A549 (cell line): ENCODE data around the gene SRP9. TPM values are rescaled to one million over a fixed set of nuclear protein-coding genes. Genes with fewer than 3 reads are reported as not detected.

Source experiments
- ATAC-seq, 2 experiments: fragments of 200-7000 bp in 1 of 2; fragments of >200 bp in 1 of 2; cut with Nextera tagmentation in 1 of 2; cut with Tn5 transposase in 1 of 2; 3 replicates each; pipeline versions ENCODE4 v1.8.0 to v1.9.1; 2018 to 2020; ENCODE audit warnings: mild to moderate bottlenecking in 1 of 2, moderate library complexity in 1 of 2
- CTCF ChIA-PET: fragments of 300-600 bp; sonication (Branson Sonifier 250); formaldehyde crosslinking; extraction: SDS; loops from one replicate; lab custom pipeline; 2021; ENCODE audit warnings: antibody characterized with exemption, inconsistent platforms; lab: Yijun Ruan, JAX
- POLR2A ChIA-PET: fragments of 350-600 bp; formaldehyde crosslinking; extraction: SDS; loops from one replicate; lab custom pipeline; 2021; ENCODE audit warnings: antibody characterized with exemption, inconsistent platforms; lab: Yijun Ruan, JAX
- DNase-seq, 2 experiments: peaks; one replicate each; pipeline versions ENCODE4 v3.0.0 to v3.0.0-alpha.2; 2011 to 2016; ENCODE audit warnings: low read depth in 1 of 2, low spot score in 1 of 2
- FAIRE-seq: peaks from 2 replicates; lab custom pipeline; 2011; peaks lifted over from hg19 to GRCh38; lab: Jason Lieb, UNC
- H3K27ac ChIP-seq, 2 experiments: fragments of >200 bp; sonication (Bioruptor Twin); formaldehyde crosslinking; 3 replicates each; pipeline ENCODE4 v1.5.1; 2016 to 2017
- H3K4me1 ChIP-seq: fragments of >200 bp; sonication (Bioruptor Twin); formaldehyde crosslinking; 3 replicates; pipeline ENCODE4 v1.6.1; 2016
- H3K4me2 ChIP-seq: fragments of >200 bp; sonication (Bioruptor Twin); formaldehyde crosslinking; 3 replicates; pipeline ENCODE4 v1.6.1; 2016
- H3K4me3 ChIP-seq: fragments of >200 bp; sonication (Bioruptor Twin); formaldehyde crosslinking; 3 replicates; pipeline ENCODE4 v1.5.1; 2016
- H3K9me3 ChIP-seq: fragments of >200 bp; sonication (Bioruptor Twin); formaldehyde crosslinking; 3 replicates; pipeline ENCODE4 v1.6.1; 2016
- BCL3 ChIP-seq: fragments of >200 bp; sonication (Bioruptor Twin); formaldehyde crosslinking; IDR thresholded peaks from 3 replicates; pipeline ENCODE4 v1.6.1; 2016
- CBX2 ChIP-seq: fragments of 200-600 bp; sonication (generic); IDR thresholded peaks from 2 replicates; pipeline ENCODE4 v1.6.1; 2016; ENCODE audit warnings: low read depth, mild to moderate bottlenecking, borderline replicate concordance
- CBX8 ChIP-seq: fragments of 200-600 bp; sonication (generic); IDR thresholded peaks from 2 replicates; pipeline ENCODE4 v1.6.1; 2016
- CHD4 ChIP-seq: fragments of 200-600 bp; sonication (generic); IDR thresholded peaks from 2 replicates; pipeline ENCODE4 v1.6.1; 2016; ENCODE audit warnings: antibody characterized with exemption, mild to moderate bottlenecking, borderline replicate concordance
- EHF ChIP-seq: fragments of 250-450 bp; sonication (Bioruptor Pico); IDR thresholded peaks from 2 replicates; pipeline ENCODE4 v1.5.0; 2020; ENCODE audit warnings: mild to moderate bottlenecking
- EHMT2 ChIP-seq: fragments of 200-600 bp; sonication (generic); IDR thresholded peaks from 2 replicates; pipeline ENCODE4 v1.6.1; 2016; ENCODE audit warnings: antibody characterized with exemption, low read depth, mild to moderate bottlenecking, moderate library complexity
- EP300 ChIP-seq, 2 experiments: fragments of >200 bp; sonication (Bioruptor Twin); formaldehyde crosslinking; IDR thresholded peaks; 2 replicates in 1 of 2; 3 replicates in 1 of 2; pipeline ENCODE4 v1.6.1; 2016 to 2017
- ESRRA ChIP-seq: fragments of 150-350 bp; IDR thresholded peaks from 2 replicates; pipeline ENCODE4 v1.6.1; 2014; ENCODE audit warnings: mild to moderate bottlenecking, low read length, borderline replicate concordance
- FOSB ChIP-seq: fragments of 250-450 bp; sonication (Bioruptor Pico); IDR thresholded peaks from 2 replicates; pipeline ENCODE4 v1.5.0; 2020; ENCODE audit warnings: mild to moderate bottlenecking, moderate library complexity
- GATA3 ChIP-seq: IDR thresholded peaks from 2 replicates; pipeline ENCODE4 v1.6.1; 2012; ENCODE audit warnings: borderline replicate concordance
- HES2 ChIP-seq: fragments of >200 bp; sonication (Bioruptor Twin); formaldehyde crosslinking; IDR thresholded peaks from 2 replicates; pipeline ENCODE4 v1.6.1; 2016
- HEYL ChIP-seq: fragments of 250-450 bp; sonication (Bioruptor Pico); IDR thresholded peaks from 2 replicates; pipeline ENCODE4 v1.8.0; 2021; ENCODE audit warnings: mild to moderate bottlenecking, moderate library complexity
- HOXA7 ChIP-seq: fragments of 250-450 bp; sonication (Bioruptor Pico); IDR thresholded peaks from 2 replicates; pipeline ENCODE4 v1.5.0; 2020; ENCODE audit warnings: mild to moderate bottlenecking, moderate library complexity
- MYC ChIP-seq: IDR thresholded peaks from 2 replicates; pipeline ENCODE4 v1.6.1; 2012; ENCODE audit warnings: mild to moderate bottlenecking, inconsistent platforms, low read length, improper control_type of control experiment, borderline replicate concordance
- NFE2L2 ChIP-seq: fragments of 150-350 bp; conservative IDR thresholded peaks from 2 replicates; pipeline ENCODE4 v1.6.1; 2014; ENCODE audit warnings: low read length
- PBX3 ChIP-seq: IDR thresholded peaks from 2 replicates; pipeline ENCODE4 v1.6.1; 2012
- PHF8 ChIP-seq: fragments of 200-600 bp; sonication (generic); IDR thresholded peaks from 2 replicates; pipeline ENCODE4 v1.6.1; 2016; ENCODE audit warnings: low read depth, mild to moderate bottlenecking, antibody characterized with exemption, moderate library complexity, borderline replicate concordance
- POLR2AphosphoS2 ChIP-seq: conservative IDR thresholded peaks from 2 replicates; pipeline ENCODE4 v1.6.1; 2012; ENCODE audit warnings: low read length, improper control_type of control experiment, inconsistent platforms
- RARB ChIP-seq: fragments of 250-450 bp; sonication (Bioruptor Pico); IDR thresholded peaks from 2 replicates; pipeline ENCODE4 v1.8.0; 2021; ENCODE audit warnings: mild to moderate bottlenecking, moderate library complexity
- RCOR1 ChIP-seq: fragments of 150-350 bp; IDR thresholded peaks from 2 replicates; pipeline ENCODE4 v1.6.1; 2014; ENCODE audit warnings: antibody characterized with exemption, low read length, low read depth
- RNF2 ChIP-seq: fragments of 200-600 bp; sonication (generic); IDR thresholded peaks from 2 replicates; pipeline ENCODE4 v1.6.1; 2016; ENCODE audit warnings: low read depth, mild to moderate bottlenecking, antibody characterized with exemption, moderate library complexity, borderline replicate concordance
- TFCP2L1 ChIP-seq: fragments of 250-450 bp; sonication (Bioruptor Pico); IDR thresholded peaks from 2 replicates; pipeline ENCODE4 v1.5.0; 2021; ENCODE audit warnings: mild to moderate bottlenecking
- ZSCAN20 ChIP-seq: fragments of 250-450 bp; sonication (Bioruptor Pico); IDR thresholded peaks from 2 replicates; pipeline ENCODE4 v1.8.0; 2022; ENCODE audit warnings: mild to moderate bottlenecking, moderate library complexity
- WGBS: methylation state at CpG from one replicate; pipeline ENCODE4 v1.1.6; 2017; ENCODE audit errors: missing lambda C conversion rate; 5-methylcytosine and 5-hydroxymethylcytosine counted together
- polyA plus RNA-seq, 4 experiments: library from polyadenylated mRNA; depleted of rRNA in 3 of 4; stranded (reverse); fragments of >200 nt; fragmentation: RNase III in 1 of 4; extraction: RNeasy Plus Mini Kit Qiagen cat#74134 plus additional on column Dnase treatment in 1 of 4; gene quantifications; 2 replicates in 3 of 4; 3 replicates in 1 of 4; pipeline ENCODE4 v1.2.3, GENCODE V29; 2011 to 2017
- TF ChIP-seq, protein P1 (sequence below): fragments of >200 bp; sonication (Bioruptor Twin); formaldehyde crosslinking; IDR thresholded peaks from 3 replicates; pipeline ENCODE4 v1.5.1; 2016
- TF ChIP-seq, protein P2 (sequence below): IDR thresholded peaks from 2 replicates; pipeline ENCODE4 v1.6.1; 2012
- TF ChIP-seq, protein P3 (sequence below): IDR thresholded peaks from 2 replicates; pipeline ENCODE4 v1.6.1; 2012; ENCODE audit warnings: low read depth, borderline replicate concordance
- TF ChIP-seq, protein P4 (sequence below): fragments of 450-650 bp; IDR thresholded peaks from 2 replicates; pipeline ENCODE4 v1.6.1; 2014; ENCODE audit warnings: antibody characterized with exemption

SRP9 gene
- polyA plus RNA-seq, 2 of the 4 experiments (the other 2 are of a cell fraction): 352 to 629 TPM

- Histone ChIP-seq H3K4me2 (peak overlapping the region; percentile 82), H3K27ac (peak overlapping the region; percentile 74 to 93), H3K4me1 (peaks cover 46% of the 10 kb centered on the region), H3K9me3 (no peaks in the 10 kb centered on the region), H3K4me3 (peak overlapping the region; percentile 85)
- FAIRE-seq: no peak
- ChIA-PET POLR2A (interaction anchor here (0.5 to 3.1 kb wide), 31 partner anchors 9 to 328 kb away, joined by 3 to 58 read pairs (median 5); partner anchors contain the start of genes ENAH, EPHX1, H3-3A and PYCR2), CTCF (interaction anchor here (0.5 to 20.2 kb wide), 57 partner anchors 9 to 322 kb away, joined by 3 to 429 read pairs (median 4); partner anchors contain the start of genes ENAH, EPHX1 and TMEM63A)
- TF ChIP-seq CHD4 (no peak), CBX2 (no peak), EP300 (IDR thresholded peaks at IDR 0.05) (no peak), ESRRA (no peak), CBX8 (no peak), RARB (no peak), NFE2L2 (no peak), RCOR1 (no peak), PBX3 (no peak), EHMT2 (no peak), BCL3 (no peak), FOSB (CRISPR knock-in tag) (no peak), RNF2 (no peak), TFCP2L1 (CRISPR knock-in tag) (no peak), MYC (no peak), HEYL (CRISPR knock-in tag) (no peak), PHF8 (no peak; the same call in 1 of the 2 replicates), ZSCAN20 (no peak)
- TF ChIP-seq, protein P1, sequence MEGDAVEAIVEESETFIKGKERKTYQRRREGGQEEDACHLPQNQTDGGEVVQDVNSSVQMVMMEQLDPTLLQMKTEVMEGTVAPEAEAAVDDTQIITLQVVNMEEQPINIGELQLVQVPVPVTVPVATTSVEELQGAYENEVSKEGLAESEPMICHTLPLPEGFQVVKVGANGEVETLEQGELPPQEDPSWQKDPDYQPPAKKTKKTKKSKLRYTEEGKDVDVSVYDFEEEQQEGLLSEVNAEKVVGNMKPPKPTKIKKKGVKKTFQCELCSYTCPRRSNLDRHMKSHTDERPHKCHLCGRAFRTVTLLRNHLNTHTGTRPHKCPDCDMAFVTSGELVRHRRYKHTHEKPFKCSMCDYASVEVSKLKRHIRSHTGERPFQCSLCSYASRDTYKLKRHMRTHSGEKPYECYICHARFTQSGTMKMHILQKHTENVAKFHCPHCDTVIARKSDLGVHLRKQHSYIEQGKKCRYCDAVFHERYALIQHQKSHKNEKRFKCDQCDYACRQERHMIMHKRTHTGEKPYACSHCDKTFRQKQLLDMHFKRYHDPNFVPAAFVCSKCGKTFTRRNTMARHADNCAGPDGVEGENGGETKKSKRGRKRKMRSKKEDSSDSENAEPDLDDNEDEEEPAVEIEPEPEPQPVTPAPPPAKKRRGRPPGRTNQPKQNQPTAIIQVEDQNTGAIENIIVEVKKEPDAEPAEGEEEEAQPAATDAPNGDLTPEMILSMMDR: no peak
- TF ChIP-seq, protein P2, sequence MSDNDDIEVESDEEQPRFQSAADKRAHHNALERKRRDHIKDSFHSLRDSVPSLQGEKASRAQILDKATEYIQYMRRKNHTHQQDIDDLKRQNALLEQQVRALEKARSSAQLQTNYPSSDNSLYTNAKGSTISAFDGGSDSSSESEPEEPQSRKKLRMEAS: no peak
- ATAC-seq: peak; percentile 24 to 40
- WGBS: 32% methylated on average over 18 of the region's 18 CpGs
- DNase-seq: no peak
Measured at GRCh38 chr1:225777058-225777582, 506 bp upstream of the SRP9 start.

- no peak for ATAC-seq
- DNase-seq: no peak
- ChIA-PET POLR2A (interaction anchor here (0.7 to 3.1 kb wide), 21 partner anchors 8 to 304 kb away, joined by 3 to 58 read pairs (median 7); partner anchors contain the start of genes ENAH, EPHX1, H3-3A and PYCR2), CTCF (interaction anchor here (0.6 to 20.2 kb wide), 35 partner anchors 8 to 317 kb away, joined by 3 to 429 read pairs (median 6); partner anchors contain the start of genes ENAH, EPHX1 and TMEM63A)
- Histone ChIP-seq H3K4me1 (peaks cover 46% of the 10 kb centered on the region), H3K4me2 (peak overlapping the region; percentile 80), H3K4me3 (peak overlapping the region; percentile 85), H3K27ac (peak overlapping the region; percentile 93 to 97), H3K9me3 (no peaks in the 10 kb centered on the region)
- no peak for FAIRE-seq
- WGBS: 1% methylated on average over 3 of the region's 3 CpGs
- TF ChIP-seq HES2: no peak
- TF ChIP-seq PHF8: no peak
- no peak for TF ChIP-seq HOXA7 (CRISPR knock-in tag)
- no peak for TF ChIP-seq ZSCAN20
- no peak for TF ChIP-seq RCOR1
- no peak for TF ChIP-seq BCL3
- no peak for TF ChIP-seq CBX2
- TF ChIP-seq POLR2AphosphoS2: no peak
- no peak for TF ChIP-seq CBX8
- TF ChIP-seq, protein P3, sequence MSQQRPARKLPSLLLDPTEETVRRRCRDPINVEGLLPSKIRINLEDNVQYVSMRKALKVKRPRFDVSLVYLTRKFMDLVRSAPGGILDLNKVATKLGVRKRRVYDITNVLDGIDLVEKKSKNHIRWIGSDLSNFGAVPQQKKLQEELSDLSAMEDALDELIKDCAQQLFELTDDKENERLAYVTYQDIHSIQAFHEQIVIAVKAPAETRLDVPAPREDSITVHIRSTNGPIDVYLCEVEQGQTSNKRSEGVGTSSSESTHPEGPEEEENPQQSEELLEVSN: no peak
- no peak for TF ChIP-seq TFCP2L1 (CRISPR knock-in tag)
- no peak for TF ChIP-seq PBX3
- TF ChIP-seq GATA3: no peak
- TF ChIP-seq MYC: no peak
- TF ChIP-seq EP300 (IDR thresholded peaks at IDR 0.05): no peak
- no peak for TF ChIP-seq EHF (CRISPR knock-in tag)
- TF ChIP-seq, protein P4, sequence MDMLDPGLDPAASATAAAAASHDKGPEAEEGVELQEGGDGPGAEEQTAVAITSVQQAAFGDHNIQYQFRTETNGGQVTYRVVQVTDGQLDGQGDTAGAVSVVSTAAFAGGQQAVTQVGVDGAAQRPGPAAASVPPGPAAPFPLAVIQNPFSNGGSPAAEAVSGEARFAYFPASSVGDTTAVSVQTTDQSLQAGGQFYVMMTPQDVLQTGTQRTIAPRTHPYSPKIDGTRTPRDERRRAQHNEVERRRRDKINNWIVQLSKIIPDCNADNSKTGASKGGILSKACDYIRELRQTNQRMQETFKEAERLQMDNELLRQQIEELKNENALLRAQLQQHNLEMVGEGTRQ: no peak
Measured at GRCh38 chr1:225778337-225778669, 677 bp downstream of the SRP9 start.
